Sciatic nerve (tissue), 2 donors: Measurements from ENCODE around the gene TCEAL7. TPM values are rescaled to one million over a fixed set of nuclear protein-coding genes. Genes with fewer than 3 reads are reported as not detected.
"Not testable (repeated sequence)": the region's sequence is repeated elsewhere in the genome, so short reads cannot be mapped to it uniquely, and the experiment has no call there.

Experiments
- ATAC-seq: fragments of 200-7000 bp; cut with Tn5 transposase; one replicate; pipeline ENCODE4 v1.9.1; 2020; ENCODE audit warnings: mild to moderate bottlenecking, moderate library complexity
- DNase-seq: peaks from one replicate; pipeline ENCODE4 v3.0.0-alpha.2; 2020; ENCODE audit warnings: low spot score
- intact Hi-C: fragments of 100-400 bp; cut with DNase I; formaldehyde crosslinking; loops from one replicate; pipeline ENCODE4 v1.14.2; 2022
- total RNA-seq: library from RNA; stranded (reverse); fragmentation: NEBNext Ultra II Directional; extraction: Animal tissue kit (Norgen Biotek cat#: 25700); gene quantifications from one replicate; pipeline ENCODE4 v1.2.1, GENCODE V29; 2021
- donor health status: DM: no; HTN: no; CAD: no.
- donor health status: DM: no; HTN: no; CAD: no.

Gene TCEAL7, protein sequence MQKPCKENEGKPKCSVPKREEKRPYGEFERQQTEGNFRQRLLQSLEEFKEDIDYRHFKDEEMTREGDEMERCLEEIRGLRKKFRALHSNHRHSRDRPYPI
- total RNA-seq, result 15.1 TPM

DNA sequence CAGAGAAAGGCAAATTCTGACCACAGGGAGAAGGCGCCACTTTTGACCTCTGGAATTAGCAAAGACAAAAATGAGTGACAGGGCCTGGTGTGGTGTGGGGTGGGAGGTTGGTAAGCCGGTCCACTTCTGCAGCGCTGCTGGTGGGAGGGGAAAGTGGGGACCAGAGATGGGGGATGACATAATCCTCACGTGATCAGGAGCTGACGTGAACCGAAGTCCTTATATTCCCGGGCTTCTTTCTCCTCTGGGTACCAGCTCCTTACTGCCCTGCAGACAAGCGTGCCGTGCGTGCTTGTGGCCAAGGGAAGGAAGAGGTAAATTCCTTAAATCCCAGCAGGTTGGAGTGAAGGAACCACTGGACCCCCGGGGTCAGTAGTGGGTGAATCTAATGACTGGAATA, at the start of gene TCEAL7:
TCEAL7 (plus strand) TSS at position 249 of the 400 bp plus-strand sequence. CDS start 1,165 bp downstream, outside the sequence.
- DNase-seq (peak; percentile 62), ATAC-seq (peak; percentile 96)
- intact Hi-C loops, result no loop called here

DNA sequence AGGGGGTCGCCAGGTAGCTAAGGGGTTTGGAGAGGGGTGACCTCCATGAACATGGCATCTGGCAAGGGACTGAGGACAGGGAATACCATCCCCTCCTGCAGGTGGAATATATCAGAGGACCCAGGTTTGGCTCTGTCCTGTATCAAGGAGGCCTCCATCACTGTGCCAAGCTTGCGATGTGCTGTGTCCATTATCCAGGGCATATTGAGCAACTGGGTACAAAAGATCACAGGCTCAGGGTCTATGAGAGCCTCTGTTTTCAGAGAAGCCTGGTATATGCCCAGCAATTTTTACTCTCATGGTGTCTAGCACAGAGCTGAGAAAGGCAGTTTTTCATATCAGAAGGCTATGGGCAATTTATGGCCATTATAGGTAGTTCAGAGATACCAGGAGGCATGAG, 36.9 kb upstream of the TCEAL7 start:
- DNase-seq (no peak), ATAC-seq (no peak)
- intact Hi-C loops, result no loop called here

DNA sequence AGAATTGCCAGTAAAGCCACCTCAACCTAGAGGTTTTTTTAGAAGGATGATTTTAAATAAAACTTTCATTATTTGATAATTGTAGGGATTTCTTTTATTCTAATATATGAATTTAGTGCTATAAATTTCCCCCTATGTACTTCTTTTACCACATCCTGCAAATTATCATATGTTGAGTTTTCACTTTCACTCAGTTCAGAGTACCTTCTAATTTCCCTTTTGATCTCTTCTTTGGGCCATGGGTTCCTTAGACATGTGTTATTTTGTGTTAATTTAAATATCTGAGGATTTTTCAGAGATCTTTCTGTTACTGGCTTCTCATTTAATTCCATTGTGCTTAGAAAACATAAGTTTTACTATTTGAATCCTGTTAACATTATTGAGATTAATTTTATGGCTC, 25.3 kb upstream of the TCEAL7 start:
- DNase-seq (no peak), ATAC-seq (no peak)
- intact Hi-C loops, result no loop called here

DNA sequence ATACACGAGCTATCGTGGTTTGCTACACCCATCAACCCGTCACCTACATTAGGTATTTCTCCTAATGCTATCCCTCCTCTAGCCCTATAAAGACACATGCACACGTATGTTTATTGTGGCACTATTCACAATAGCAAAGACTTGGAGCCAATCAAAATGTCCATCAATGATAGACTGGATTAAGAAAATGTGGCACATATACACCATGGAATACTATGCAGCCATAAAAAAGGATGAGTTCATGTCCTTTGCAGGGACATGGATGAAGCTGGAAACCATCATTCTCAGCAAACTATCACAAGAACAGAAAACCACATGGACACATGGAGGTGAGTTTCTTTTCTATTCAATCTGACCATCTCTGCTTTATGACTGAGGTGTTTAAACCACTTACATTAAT, 24.4 kb upstream of the TCEAL7 start:
- intact Hi-C loops, ATAC-seq, DNase-seq: not testable (repeated sequence)

DNA sequence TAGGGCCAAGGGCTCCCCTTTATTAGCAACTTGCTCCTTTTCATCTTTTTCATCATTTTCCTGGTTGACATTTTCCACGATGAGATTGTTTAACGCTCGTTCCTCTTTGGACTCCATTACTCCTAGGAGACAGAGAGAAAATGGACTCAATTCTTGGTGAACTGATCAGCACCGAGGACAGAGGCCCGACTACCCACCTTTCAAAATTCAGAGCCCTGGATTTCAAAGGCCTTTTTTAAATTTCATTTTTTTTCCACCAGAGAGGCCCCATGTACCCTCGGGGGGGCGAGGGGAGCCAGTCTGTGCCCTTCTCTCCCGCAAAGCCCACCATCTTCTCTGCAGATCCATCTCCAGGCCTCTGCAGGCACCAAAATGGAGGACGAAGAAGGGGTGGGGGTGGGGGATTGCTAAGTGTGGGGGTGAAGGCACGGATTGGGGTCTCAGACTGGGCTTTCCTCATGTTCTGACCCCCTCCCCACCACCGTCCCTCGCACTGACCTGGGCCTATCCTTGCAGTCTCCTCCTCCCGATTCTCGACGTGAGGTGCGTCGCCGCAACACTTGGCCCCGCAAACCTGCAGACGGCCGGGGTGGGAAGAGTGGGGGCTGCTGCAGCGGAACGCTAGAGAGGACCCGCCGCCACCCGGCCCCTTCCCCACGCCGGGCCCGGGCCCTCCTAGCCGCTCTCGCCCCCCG, 20.0 kb upstream of the TCEAL7 start:
- no peak for DNase-seq
- intact Hi-C loops, result no loop called here
- ATAC-seq, result no peak

DNA sequence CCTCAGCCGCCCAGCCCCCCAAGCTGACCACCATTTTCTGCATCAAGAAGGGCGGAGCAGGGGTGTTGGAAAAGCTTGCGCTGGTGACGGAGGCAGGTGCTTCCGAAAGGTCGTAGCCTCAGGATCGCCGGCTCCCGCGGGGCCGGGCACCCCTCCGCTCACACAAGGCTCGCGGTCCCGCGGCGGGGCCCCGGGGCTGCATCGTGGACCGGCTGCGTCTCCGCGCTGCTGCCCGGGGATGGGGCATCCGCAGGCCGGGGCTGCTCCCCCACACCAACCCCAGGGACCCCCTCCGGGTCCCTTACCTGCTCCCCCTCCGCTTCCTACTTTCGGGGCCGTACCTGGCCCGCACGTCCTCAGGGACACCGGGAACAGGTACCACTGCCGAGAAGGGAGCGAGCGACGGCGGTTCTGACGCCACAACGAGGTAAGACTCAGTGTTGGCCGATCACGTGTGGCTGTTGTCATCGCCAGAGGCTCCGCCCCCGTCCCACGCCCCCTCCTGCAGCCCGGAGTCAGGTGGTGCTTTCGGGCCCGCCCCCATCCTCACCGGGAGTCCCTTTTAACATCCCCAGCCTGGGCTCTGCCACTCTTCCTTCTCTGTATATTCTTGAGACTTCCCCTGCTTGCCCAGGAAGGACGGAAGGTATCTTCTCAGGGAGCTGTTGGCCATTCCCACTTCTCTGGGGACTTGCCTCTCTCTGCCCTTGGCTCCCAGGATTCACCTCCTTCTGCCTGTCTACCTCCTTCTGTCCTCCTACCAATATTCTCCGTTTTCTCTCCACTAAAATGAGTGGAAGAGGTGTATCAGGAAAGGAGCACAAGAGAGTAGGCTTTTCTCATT, 19.3 kb upstream of the TCEAL7 start, which contains the start of gene BEX2:
BEX2 (minus strand) TSS at position 436 of the 844 bp plus-strand sequence. CDS start 1,014 bp downstream, outside the sequence.
- peak; percentile 58 for ATAC-seq
- intact Hi-C loops, result no loop called here
- DNase-seq, result peak; percentile 64

DNA sequence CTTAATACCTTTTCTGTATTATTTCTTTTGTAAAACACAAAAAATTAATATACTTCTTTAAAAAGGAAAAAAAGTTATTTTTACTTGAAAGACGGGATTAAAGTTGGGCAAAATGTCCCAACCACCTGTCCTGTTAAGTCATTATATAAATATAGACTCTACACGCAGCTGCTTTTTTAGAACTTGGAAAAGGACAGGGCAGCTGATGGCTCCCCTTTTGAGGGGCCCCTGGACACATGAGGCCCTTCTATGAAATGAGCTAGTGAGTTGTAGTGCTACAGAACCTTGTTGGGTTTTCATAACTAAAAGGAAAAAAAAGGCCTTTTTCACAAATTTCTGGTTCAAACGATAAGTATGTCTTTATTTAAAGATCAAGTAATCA, 18.6 kb upstream of the TCEAL7 start:
- no peak for ATAC-seq

DNA sequence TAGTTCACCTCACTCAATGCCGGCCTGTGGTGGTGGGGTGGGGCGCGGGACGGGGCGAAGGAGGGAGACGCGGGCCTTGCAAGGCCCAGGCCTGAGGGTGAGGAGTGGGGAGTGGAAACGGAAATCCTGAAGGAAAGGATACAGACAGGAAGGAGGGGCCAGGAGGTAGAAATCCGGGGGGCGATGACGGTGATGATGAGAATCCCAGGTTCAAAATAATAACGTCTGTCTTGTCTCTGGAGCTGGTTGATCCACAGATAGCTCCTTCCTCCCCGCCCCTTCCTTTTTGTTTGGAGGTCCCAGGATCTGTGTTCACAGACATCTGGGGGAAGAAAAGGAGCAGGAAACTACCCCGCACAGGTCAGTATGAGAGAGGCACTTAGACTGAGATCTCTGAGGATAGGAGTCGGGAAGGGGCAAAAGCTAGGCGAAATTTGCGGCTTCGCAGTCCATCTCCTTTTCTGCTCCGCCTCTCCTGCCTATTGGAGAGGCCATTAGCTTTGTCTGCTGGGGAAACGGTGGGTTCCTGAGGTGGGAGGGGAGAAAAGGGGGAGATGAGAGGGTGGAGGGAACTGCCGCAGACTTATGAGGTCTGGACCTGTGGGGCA, 746 bp downstream of the TCEAL7 start:
- DNase-seq, result no peak
- intact Hi-C loops, result no loop called here
- peak; percentile 84 for ATAC-seq

More for the DNA sequence above, 18.6 kb upstream of the TCEAL7 start:
- intact Hi-C loops, result no loop called here
- DNase-seq, result no peak

DNA sequence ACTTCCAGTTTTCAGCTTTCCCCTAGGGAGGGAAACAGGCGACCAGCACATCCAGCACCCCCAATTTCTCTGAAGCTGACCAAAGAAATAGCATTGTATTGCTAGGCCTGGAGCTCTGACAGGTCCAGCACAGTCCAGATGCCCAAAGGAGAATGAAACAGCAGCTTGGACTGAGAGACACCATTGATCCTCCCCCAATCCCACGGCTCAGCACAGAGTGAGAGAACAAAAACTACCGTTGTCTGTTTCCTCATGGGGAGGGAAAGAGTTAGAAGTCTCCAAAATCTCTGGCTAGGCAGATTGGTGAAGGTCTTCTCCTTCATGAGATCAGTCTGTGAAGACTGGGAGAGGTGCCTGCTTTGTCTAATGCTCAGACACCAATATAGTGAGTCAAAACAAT, 8.6 kb downstream of the TCEAL7 start:
- intact Hi-C loops, result no loop called here
- no peak for ATAC-seq
- DNase-seq, result no peak

DNA sequence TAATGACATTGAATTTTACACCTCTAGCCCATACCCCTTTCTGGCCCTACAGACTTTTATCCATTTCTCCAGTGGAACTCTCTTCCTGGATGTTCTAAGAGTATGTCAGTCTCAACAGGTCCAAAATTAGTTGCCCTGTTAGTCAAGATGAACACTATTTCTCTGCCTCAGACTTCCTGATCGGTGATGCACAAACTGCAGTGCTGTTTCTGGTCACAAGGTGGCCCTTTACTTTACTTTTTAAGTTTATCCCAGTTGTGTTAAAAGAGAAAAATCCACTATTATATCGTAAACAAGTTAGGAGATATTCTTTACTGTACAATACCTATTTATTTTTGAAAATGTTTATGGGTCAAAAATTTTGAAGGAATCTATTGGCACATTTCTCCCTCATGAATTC, 13.1 kb downstream of the TCEAL7 start:
- no peak for DNase-seq
- intact Hi-C loops, result no loop called here
- ATAC-seq, result no peak

DNA sequence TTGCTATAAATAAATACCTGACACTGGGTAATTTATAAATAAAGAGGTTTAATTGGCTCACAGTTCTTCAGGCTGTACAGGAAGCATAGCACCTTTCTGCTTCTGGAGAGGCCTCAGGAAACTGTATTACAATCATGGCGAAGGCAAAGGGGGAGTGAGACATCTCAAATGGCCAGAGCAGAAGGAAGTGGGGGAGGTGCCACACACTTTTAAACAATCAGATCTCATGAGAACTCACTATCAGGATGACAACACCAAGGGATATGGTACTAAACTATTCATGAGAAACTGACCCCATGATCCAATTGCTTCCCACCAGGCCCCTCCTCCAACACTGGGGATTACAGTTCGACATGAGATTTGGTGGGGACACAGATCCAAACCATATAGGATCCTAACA, 14.6 kb downstream of the TCEAL7 start:
- ATAC-seq (no peak), DNase-seq (no peak)
- intact Hi-C loops, result no loop called here

DNA sequence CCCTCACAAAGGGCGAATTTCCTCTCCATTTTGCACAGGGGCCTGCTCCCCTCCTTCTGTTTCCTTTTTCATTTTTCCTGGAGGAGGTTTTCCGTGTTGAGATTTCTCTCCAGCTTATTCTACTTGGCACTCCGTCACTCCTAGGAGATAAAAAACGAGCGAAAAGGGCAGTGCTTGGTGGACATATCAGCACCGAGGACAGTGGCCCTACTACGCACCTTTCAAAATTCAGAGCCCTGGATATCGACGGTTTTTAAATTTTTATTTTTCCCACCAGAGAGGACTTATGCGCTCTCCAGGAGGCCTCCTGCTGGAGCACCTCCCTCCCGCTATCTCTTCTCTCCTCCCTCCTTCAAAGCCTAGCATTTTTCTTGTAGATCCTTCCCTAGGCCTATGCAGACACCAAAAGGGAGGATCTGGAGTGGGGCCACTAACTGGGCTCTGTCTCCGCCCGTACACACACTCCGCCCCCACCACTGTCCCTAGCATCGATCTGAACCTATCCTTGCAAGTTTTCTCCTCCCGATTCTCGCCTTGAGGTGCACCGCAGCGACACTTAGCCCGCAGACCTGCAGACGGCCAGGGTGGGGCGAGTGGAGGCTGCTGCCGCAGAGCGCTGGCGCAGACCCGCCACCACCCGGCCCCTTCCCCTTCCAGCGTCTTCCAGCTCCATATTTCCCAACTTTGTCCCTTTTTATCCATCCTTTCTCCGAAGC, 17.8 kb downstream of the TCEAL7 start:
- intact Hi-C loops, result no loop called here

DNA sequence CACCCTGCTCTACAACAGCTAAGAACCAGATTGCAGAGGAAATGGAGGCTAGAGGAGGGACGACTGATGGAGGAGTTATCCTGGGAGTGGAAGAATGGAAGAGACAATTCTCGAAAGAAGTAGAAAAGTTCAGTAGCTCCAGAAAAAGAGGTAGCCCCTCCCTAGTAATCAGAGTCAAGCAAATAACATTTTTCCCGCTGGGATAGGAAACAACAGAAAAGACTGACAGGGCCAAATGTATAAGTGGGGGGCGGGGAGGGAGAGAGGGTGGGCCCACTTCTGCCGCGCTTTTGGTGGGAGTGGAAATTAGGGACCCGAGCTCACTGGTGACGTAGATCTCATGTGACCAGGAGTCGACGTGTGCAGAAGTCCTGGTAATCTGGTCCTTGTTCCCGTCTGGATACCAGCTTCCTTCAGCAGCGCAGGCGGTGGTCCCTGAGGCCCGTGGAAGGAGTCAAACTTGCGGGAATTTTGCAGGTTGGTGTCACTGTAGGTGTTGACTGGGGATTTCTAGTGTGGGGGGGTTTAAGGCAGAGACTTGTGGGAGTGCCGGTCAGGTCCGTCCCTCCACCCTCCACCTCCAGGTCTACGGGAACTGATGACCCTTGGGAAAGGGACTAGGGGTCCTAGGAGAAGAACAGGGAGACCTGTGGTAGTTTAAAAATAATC, 26.2 kb downstream of the TCEAL7 start, which contains the start of gene TCEAL9:
TCEAL9 (plus strand) TSS at position 377 of the 669 bp plus-strand sequence. CDS start 1,179 bp downstream, outside the sequence.
- ATAC-seq, result peak; percentile 98
- intact Hi-C loops, result no loop called here

More for the DNA sequence above, 17.8 kb downstream of the TCEAL7 start:
- DNase-seq, result no peak
- no peak for ATAC-seq

DNA sequence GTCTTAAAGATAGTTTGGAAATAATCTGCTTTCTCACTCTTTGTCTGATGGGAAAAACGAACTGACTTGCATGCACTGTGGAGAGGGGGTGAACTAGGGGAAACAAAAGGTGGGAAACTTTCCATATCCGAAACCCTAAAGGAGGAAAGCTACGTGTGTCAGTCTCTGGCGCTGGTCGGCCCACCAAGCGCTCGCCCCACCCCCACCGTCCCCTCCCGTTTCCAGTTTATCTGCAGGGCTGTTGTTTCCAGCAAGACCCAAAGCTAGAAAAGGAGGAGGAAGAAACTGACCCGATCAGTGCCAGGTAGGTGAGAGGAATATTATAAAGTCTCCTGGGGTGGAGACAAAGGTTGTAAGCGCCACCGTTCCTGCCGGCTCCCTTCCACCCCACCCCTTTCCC, 26.8 kb downstream of the TCEAL7 start:
- no peak for DNase-seq
- peak; percentile 86 for ATAC-seq
- intact Hi-C loops, result no loop called here

More for the DNA sequence above, 26.2 kb downstream of the TCEAL7 start, which contains the start of gene TCEAL9:
- peak; percentile 81 for DNase-seq

DNA sequence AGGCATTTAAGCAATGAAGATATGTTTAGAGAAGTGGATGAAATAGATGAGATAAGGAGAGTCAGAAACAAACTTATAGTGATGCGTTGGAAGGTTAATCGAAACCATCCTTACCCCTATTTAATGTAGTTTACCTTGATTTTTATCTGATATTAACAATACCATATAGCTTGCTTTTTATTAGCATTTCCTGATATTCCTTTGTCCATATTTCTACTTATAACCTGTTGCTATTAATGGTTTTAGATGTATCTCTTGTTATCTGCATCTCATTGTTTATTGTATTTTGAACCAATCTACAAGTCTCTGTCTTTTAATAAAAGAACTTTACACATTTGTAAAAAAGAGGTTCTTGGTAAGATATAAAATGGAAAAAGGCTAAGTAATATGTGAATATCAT, 27.8 kb downstream of the TCEAL7 start:
- DNase-seq, result no peak
- no peak for ATAC-seq
- intact Hi-C loops, result no loop called here

DNA sequence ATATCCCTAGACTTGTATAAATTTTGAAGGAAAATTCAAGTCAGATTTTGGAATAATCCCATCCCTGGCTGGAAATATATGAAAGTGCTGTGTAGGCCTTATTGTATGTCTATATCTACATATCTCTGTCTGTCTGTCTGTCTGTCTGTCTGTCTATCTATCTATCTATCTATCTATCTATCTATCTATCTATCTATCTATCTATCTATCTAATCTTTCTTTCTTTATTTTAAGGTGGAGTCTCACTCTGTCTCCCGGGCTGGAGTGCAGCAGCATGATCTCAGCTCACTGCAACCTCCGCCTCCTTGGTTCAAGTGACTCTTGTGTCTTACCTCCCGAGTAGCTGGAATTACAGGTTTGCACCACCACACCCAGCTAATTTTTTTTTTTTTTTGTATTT, 29.6 kb downstream of the TCEAL7 start:
- DNase-seq, intact Hi-C loops, ATAC-seq: not testable (repeated sequence)

DNA sequence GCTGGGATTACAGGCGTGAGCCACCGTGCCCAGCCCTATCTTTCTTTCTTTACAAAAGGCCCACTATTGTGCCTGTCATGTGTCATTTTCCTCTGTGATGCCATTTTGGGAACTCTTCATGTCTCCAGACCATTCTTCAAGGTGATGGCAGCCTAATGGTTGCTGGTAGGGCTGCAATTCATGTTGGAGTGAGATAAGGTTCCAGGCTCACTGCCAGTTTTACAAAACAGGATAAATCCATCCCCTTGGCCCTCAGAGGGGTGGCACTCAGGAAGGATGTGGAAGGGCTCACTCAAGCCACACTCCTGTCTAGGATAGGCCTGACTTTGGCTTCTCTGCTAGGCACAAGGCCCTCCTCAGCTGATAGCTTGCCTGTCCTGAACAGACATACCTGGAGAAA, 30.1 kb downstream of the TCEAL7 start:
- no peak for DNase-seq
- no peak for ATAC-seq
- intact Hi-C loops, result no loop called here

DNA sequence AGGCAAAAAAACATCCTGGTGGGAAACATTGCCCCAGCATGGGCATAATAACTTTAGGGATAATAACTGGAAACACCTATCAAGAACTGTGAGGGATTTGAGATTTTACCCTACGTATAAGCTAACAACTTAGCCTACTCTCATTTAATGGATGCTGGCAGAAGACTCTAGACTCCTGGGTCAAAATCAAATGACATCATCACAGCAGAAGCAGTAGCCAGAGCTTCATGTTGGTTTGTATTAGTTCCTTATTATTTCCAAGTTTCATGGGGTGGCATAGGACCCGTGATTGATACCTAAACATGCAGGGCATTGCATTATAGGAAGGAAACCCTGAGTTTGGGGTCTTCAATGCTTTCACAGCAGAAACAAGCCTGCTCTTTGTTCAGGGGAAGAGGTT, 30.9 kb downstream of the TCEAL7 start:
- ATAC-seq (no peak), DNase-seq (no peak)
- intact Hi-C loops, result no loop called here
